IgD-negative memory B cell (primary cell): ENCODE measurements around the gene ZNF584. TPM values are rescaled to one million over a fixed set of nuclear protein-coding genes. Genes with fewer than 3 reads are reported as not detected.
A peak's percentile ranks its signal among the peaks of the same experiment; 100 is the strongest.
"Not testable (repeated sequence)": the region's sequence is repeated elsewhere in the genome, so short reads cannot be mapped to it uniquely, and the experiment has no call there.

ENCODE experiments used
- H3K27ac Mint-ChIP-seq, 3 donors: one replicate each; pipeline ENCODE4 v1.8.0; 2020 to 2022; ENCODE audit warnings: mild to moderate bottlenecking in 3 of 3, mixed read lengths in 3 of 3, moderate library complexity in 1 of 3
- H3K27me3 Mint-ChIP-seq: one replicate; pipeline ENCODE4 v1.8.0; 2021; ENCODE audit warnings: mixed read lengths
- H3K36me3 Mint-ChIP-seq: one replicate; pipeline ENCODE4 v1.8.0; 2020; ENCODE audit warnings: mild to moderate bottlenecking, mixed read lengths
- H3K4me1 Mint-ChIP-seq, 3 donors: one replicate each; pipeline ENCODE4 v1.8.0; 2020 to 2022; ENCODE audit warnings: mixed read lengths in 3 of 3, mild to moderate bottlenecking in 1 of 3
- H3K4me3 Mint-ChIP-seq, 4 donors: one replicate each; pipeline ENCODE4 v1.8.0; 2020 to 2022; ENCODE audit warnings: mild to moderate bottlenecking in 4 of 4, mixed read lengths in 4 of 4, moderate library complexity in 3 of 4
- H3K9me3 Mint-ChIP-seq, 3 donors: one replicate each; pipeline ENCODE4 v1.8.0; 2020 to 2021; ENCODE audit warnings: mixed read lengths in 3 of 3, mild to moderate bottlenecking in 1 of 3
- polyA plus RNA-seq: library from polyadenylated mRNA; unstranded; fragments of 300-500 nt; fragmentation: Illumina TruSeq; gene quantifications from one replicate; pipeline ENCODE4 v1.2.3, GENCODE V29; 2021

ZNF584 gene
- polyA plus RNA-seq, 1 donor from 2014 or later, result 3.5 TPM

- Mint-ChIP-seq H3K36me3 (peaks cover 10% of the 10 kb centered on the region), H3K4me3 (no peak within 1 kb of the TSS), H3K27ac (no peak within 1 kb of the TSS), H3K27me3 (peaks cover 13% of the 10 kb centered on the region), H3K4me1 (peaks cover 2 to 4% (median 3%) of the 10 kb centered on the region in 3 donors), H3K9me3 (peaks cover 0 to 3% (median 0%) of the 10 kb centered on the region in 3 donors)
These were observed 13.1 kb upstream of the ZNF584 start, which contains the start of gene RNF225 for GRCh38 chr19:58395220-58395978. RNF225 (plus strand) TSS chr19:58395656; CDS start chr19:58396090, 434 bp downstream.

- no peak overlapping the region for H3K4me3 Mint-ChIP-seq
- peaks cover 5% of the 10 kb centered on the region for H3K36me3 Mint-ChIP-seq
- peaks cover 2 to 6% (median 5%) of the 10 kb centered on the region in 3 donors for H3K4me1 Mint-ChIP-seq
- H3K27ac Mint-ChIP-seq, result no peak overlapping the region
- peaks cover 0 to 3% (median 0%) of the 10 kb centered on the region in 3 donors for H3K9me3 Mint-ChIP-seq
- peaks cover 13% of the 10 kb centered on the region for H3K27me3 Mint-ChIP-seq
These were observed 12.3 kb upstream of the ZNF584 start for GRCh38 chr19:58395979-58396627.

GRCh38 chr19:58396691-58397532 is 11.5 kb upstream of the ZNF584 start:
- H3K27ac Mint-ChIP-seq, result no peak overlapping the region
- H3K4me3 Mint-ChIP-seq, result no peak overlapping the region
- peaks cover 0 to 3% (median 0%) of the 10 kb centered on the region in 3 donors for H3K9me3 Mint-ChIP-seq
- H3K36me3 Mint-ChIP-seq, result peaks cover 5% of the 10 kb centered on the region
- peaks cover 13% of the 10 kb centered on the region for H3K27me3 Mint-ChIP-seq
- H3K4me1 Mint-ChIP-seq, result peaks cover 5 to 9% (median 8%) of the 10 kb centered on the region in 3 donors

- H3K4me3 Mint-ChIP-seq, result no peak overlapping the region
- peaks cover 13% of the 10 kb centered on the region for H3K27me3 Mint-ChIP-seq
- peaks cover 5% of the 10 kb centered on the region for H3K36me3 Mint-ChIP-seq
- peaks cover 0 to 3% (median 0%) of the 10 kb centered on the region in 3 donors for H3K9me3 Mint-ChIP-seq
- peaks cover 5 to 9% (median 8%) of the 10 kb centered on the region in 3 donors for H3K4me1 Mint-ChIP-seq
- no peak overlapping the region for H3K27ac Mint-ChIP-seq
These were observed 10.9 kb upstream of the ZNF584 start for GRCh38 chr19:58397533-58398037.

- Mint-ChIP-seq H3K4me3 (no peak overlapping the region), H3K36me3 (peaks cover 5% of the 10 kb centered on the region), H3K4me1 (peaks cover 5 to 9% (median 7%) of the 10 kb centered on the region in 3 donors), H3K9me3 (peaks cover 0 to 3% (median 0%) of the 10 kb centered on the region in 3 donors), H3K27me3 (peaks cover 13% of the 10 kb centered on the region), H3K27ac (no peak overlapping the region)
These were observed 10.4 kb upstream of the ZNF584 start for GRCh38 chr19:58398087-58398486.

GRCh38 chr19:58398545-58398944 is 9.9 kb upstream of the ZNF584 start:
- H3K27ac Mint-ChIP-seq, result no peak overlapping the region
- peaks cover 5 to 7% (median 7%) of the 10 kb centered on the region in 3 donors for H3K4me1 Mint-ChIP-seq
- peaks cover 0 to 3% (median 0%) of the 10 kb centered on the region in 3 donors for H3K9me3 Mint-ChIP-seq
- H3K36me3 Mint-ChIP-seq, result peaks cover 5% of the 10 kb centered on the region
- H3K4me3 Mint-ChIP-seq, result no peak overlapping the region
- peaks cover 13% of the 10 kb centered on the region for H3K27me3 Mint-ChIP-seq

- Mint-ChIP-seq H3K9me3 (peaks cover 0 to 3% (median 0%) of the 10 kb centered on the region in 3 donors), H3K27me3 (peaks cover 13% of the 10 kb centered on the region), H3K4me3 (peak overlapping the region in 3 of 4 donors; percentile 43 to 77 (median 63)), H3K4me1 (peaks cover 4 to 7% (median 5%) of the 10 kb centered on the region in 3 donors), H3K36me3 (peaks cover 2% of the 10 kb centered on the region), H3K27ac (peak overlapping the region; percentile 22 to 90 (median 78))
These were observed 8.5 kb upstream of the ZNF584 start for GRCh38 chr19:58399903-58400302.

GRCh38 chr19:58400316-58400915 is 8.0 kb upstream of the ZNF584 start:
- H3K4me3 Mint-ChIP-seq, result peak overlapping the region; percentile 43 to 98 (median 86)
- peaks cover 2% of the 10 kb centered on the region for H3K36me3 Mint-ChIP-seq
- H3K4me1 Mint-ChIP-seq, result peaks cover 4 to 7% (median 5%) of the 10 kb centered on the region in 3 donors
- peaks cover 13% of the 10 kb centered on the region for H3K27me3 Mint-ChIP-seq
- peaks cover 0 to 3% (median 0%) of the 10 kb centered on the region in 3 donors for H3K9me3 Mint-ChIP-seq
- H3K27ac Mint-ChIP-seq, result no peak overlapping the region

GRCh38 chr19:58400916-58401839 is 7.3 kb upstream of the ZNF584 start:
- peaks cover 4 to 5% (median 5%) of the 10 kb centered on the region in 3 donors for H3K4me1 Mint-ChIP-seq
- peak overlapping the region; percentile 72 to 98 (median 86) for H3K4me3 Mint-ChIP-seq
- peak overlapping the region; percentile 62 to 97 (median 79) for H3K27ac Mint-ChIP-seq
- no peaks in the 10 kb centered on the region for H3K36me3 Mint-ChIP-seq
- peaks cover 10% of the 10 kb centered on the region for H3K27me3 Mint-ChIP-seq
- H3K9me3 Mint-ChIP-seq, result peaks cover 0 to 3% (median 0%) of the 10 kb centered on the region in 3 donors

GRCh38 chr19:58401840-58402421 is 6.5 kb upstream of the ZNF584 start:
- Mint-ChIP-seq H3K4me3 (peak overlapping the region in 3 of 4 donors; percentile 16 to 85 (median 68)), H3K36me3 (no peaks in the 10 kb centered on the region), H3K9me3 (peaks cover 0 to 3% (median 1%) of the 10 kb centered on the region in 3 donors), H3K27me3 (peaks cover 9% of the 10 kb centered on the region), H3K4me1 (peaks cover 4 to 9% (median 9%) of the 10 kb centered on the region in 3 donors), H3K27ac (peak overlapping the region in 2 of 3 donors; percentile 46 to 62)

GRCh38 chr19:58403920-58404478 is 4.5 kb upstream of the ZNF584 start:
- H3K27ac Mint-ChIP-seq, H3K36me3 Mint-ChIP-seq, H3K27me3 Mint-ChIP-seq, H3K9me3 Mint-ChIP-seq: not testable (repeated sequence)
- H3K4me1 Mint-ChIP-seq, result peaks cover 14 to 23% (median 19%) of the 10 kb centered on the region in 3 donors
- H3K4me3 Mint-ChIP-seq, result peak overlapping the region in 1 of 4 donors; percentile 25

GRCh38 chr19:58406818-58407657 is 1.4 kb upstream of the ZNF584 start:
- Mint-ChIP-seq H3K4me3 (peak overlapping the region; percentile 97 to 99 (median 98)), H3K4me1 (peaks cover 15 to 24% (median 22%) of the 10 kb centered on the region in 3 donors), H3K27me3 (no peaks in the 10 kb centered on the region), H3K27ac (peak overlapping the region in 2 of 3 donors; percentile 59 to 95), H3K9me3 (peaks cover 0 to 1% (median 0%) of the 10 kb centered on the region in 3 donors), H3K36me3 (peaks cover 2% of the 10 kb centered on the region)
